Lung (tissue), 12 donors: Measurements from ENCODE around the gene MRPL42. TPM values are rescaled to one million over a fixed set of nuclear protein-coding genes. Genes with fewer than 3 reads are reported as not detected.
A peak's percentile ranks its signal among the peaks of the same experiment; 100 is the strongest.
"Not testable (repeated sequence)": the region's sequence is repeated elsewhere in the genome, so short reads cannot be mapped to it uniquely, and the experiment has no call there.

Experiments used
- ATAC-seq: fragments of 200-7000 bp; cut with Tn5 transposase; one replicate; pipeline ENCODE4 v1.9.1; 2020; ENCODE audit warnings: moderate number of reproducible peaks; ENCODE audit not compliant: insufficient read depth, low FRiP score
- DNase-seq, 3 donors: peaks; one replicate each; pipeline ENCODE4 v3.0.0-alpha.2; 2013 to 2017
- H3K27ac ChIP-seq, 2 donors: one replicate each; pipeline ENCODE4 v1.5.1; 2013; ENCODE audit warnings: mild to moderate bottlenecking in 2 of 2, moderate library complexity in 2 of 2, control low read depth in 1 of 2, inconsistent platforms in 1 of 2, low read depth in 1 of 2, low read length in 1 of 2
- H3K27me3 ChIP-seq, 3 donors: one replicate each; pipeline ENCODE4 v1.5.1; 2013; ENCODE audit warnings: low read length in 2 of 3; ENCODE audit not compliant: control insufficient read depth in 3 of 3, insufficient read depth in 3 of 3
- H3K36me3 ChIP-seq, 4 donors: one replicate each; pipeline ENCODE4 v1.5.1; 2013; ENCODE audit warnings: low read length in 4 of 4, mild to moderate bottlenecking in 1 of 4, moderate library complexity in 1 of 4; ENCODE audit not compliant: control insufficient read depth in 4 of 4, insufficient read depth in 4 of 4
- H3K4me1 ChIP-seq, 5 donors: one replicate each; pipeline ENCODE4 v1.5.1; 2013; ENCODE audit warnings: low read length in 5 of 5, mild to moderate bottlenecking in 2 of 5, moderate library complexity in 1 of 5; ENCODE audit not compliant: control insufficient read depth in 5 of 5, insufficient read depth in 5 of 5
- H3K4me3 ChIP-seq: one replicate; pipeline ENCODE4 v1.5.1; 2013; ENCODE audit warnings: mild to moderate bottlenecking, control low read depth, moderate library complexity
- H3K9ac ChIP-seq, 2 donors: one replicate each; pipeline ENCODE4 v1.5.1; 2013; ENCODE audit warnings: low read length in 2 of 2, control low read depth in 1 of 2; ENCODE audit not compliant: insufficient read depth in 1 of 2
- H3K9me3 ChIP-seq, 4 donors: one replicate each; pipeline ENCODE4 v1.5.1; 2013; ENCODE audit warnings: low read length in 3 of 4, mild to moderate bottlenecking in 1 of 4, moderate library complexity in 1 of 4; ENCODE audit not compliant: control insufficient read depth in 4 of 4, insufficient read depth in 3 of 4
- WGBS, 2 donors: extraction: QIAGEN DNeasy Blood & Tissue Kit; methylation state at CpG; one replicate each; pipeline ENCODE4 v1.1.7; 2013; 5-methylcytosine and 5-hydroxymethylcytosine counted together
- polyA plus RNA-seq, 2 donors: library from polyadenylated mRNA; stranded (reverse); fragments of 200-250 nt; gene quantifications; one replicate each; pipeline ENCODE4 v1.2.1, GENCODE V29; 2013
- total RNA-seq, 2 donors: library from RNA; depleted of rRNA in 1 of 2; stranded (reverse); fragments of >200 nt in 1 of 2; gene quantifications; one replicate each; pipeline ENCODE4 v1.2.1, GENCODE V29; 2014 to 2021
- TF ChIP-seq, protein P1 (sequence below): IDR thresholded peaks from 2 replicates; pipeline ENCODE4 v1.5.1; 2012; ENCODE audit warnings: mild to moderate bottlenecking; ENCODE audit errors: control extremely low read depth, extremely low read depth
- donor health status: control.
- donor health status: control.
- donor health status: Bipolar disorder and iron deficiency.
- donor health status: healthy.
- donor health status: DM: yes; HTN: yes; CAD: no.

Gene MRPL42
- total and polyA plus RNA-seq, 4 donors: 27.5 to 65.7 (median 43.6) TPM

DNA sequence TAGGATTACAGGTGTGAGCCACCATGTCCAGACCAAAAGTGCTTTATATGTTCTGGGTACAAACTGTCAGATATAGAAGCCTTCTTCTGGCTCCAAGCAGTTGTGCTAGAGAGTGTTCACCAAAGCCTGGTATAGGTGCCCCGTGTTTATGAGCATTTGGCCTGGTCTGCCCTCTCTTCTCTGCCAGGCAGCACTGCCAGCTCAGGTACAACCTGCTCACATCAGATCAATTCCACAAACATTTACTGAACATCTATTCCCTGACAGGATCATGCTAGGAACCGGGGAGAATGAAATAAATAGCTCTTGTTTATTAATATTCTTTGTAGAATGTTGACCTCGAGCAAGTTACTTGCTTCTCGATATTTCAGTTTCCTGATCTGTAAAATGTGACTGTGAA is 85.1 kb downstream of the MRPL42 start:
- DNase-seq (no peak), ATAC-seq (no peak)
- TF ChIP-seq, protein P1, sequence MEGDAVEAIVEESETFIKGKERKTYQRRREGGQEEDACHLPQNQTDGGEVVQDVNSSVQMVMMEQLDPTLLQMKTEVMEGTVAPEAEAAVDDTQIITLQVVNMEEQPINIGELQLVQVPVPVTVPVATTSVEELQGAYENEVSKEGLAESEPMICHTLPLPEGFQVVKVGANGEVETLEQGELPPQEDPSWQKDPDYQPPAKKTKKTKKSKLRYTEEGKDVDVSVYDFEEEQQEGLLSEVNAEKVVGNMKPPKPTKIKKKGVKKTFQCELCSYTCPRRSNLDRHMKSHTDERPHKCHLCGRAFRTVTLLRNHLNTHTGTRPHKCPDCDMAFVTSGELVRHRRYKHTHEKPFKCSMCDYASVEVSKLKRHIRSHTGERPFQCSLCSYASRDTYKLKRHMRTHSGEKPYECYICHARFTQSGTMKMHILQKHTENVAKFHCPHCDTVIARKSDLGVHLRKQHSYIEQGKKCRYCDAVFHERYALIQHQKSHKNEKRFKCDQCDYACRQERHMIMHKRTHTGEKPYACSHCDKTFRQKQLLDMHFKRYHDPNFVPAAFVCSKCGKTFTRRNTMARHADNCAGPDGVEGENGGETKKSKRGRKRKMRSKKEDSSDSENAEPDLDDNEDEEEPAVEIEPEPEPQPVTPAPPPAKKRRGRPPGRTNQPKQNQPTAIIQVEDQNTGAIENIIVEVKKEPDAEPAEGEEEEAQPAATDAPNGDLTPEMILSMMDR: no peak
- H3K9ac ChIP-seq: no peak overlapping the region
- no peak overlapping the region for H3K27ac ChIP-seq
- 78 to 95% methylated on average over 4 of the region's 4 CpGs for WGBS, 2 donors
- no peaks in the 10 kb centered on the region for H3K36me3 ChIP-seq
- no peaks in the 10 kb centered on the region for H3K9me3 ChIP-seq
- peaks cover 0 to 2% (median 0%) of the 10 kb centered on the region in 5 donors for H3K4me1 ChIP-seq
- no peak overlapping the region for H3K4me3 ChIP-seq
- no peaks in the 10 kb centered on the region for H3K27me3 ChIP-seq

DNA sequence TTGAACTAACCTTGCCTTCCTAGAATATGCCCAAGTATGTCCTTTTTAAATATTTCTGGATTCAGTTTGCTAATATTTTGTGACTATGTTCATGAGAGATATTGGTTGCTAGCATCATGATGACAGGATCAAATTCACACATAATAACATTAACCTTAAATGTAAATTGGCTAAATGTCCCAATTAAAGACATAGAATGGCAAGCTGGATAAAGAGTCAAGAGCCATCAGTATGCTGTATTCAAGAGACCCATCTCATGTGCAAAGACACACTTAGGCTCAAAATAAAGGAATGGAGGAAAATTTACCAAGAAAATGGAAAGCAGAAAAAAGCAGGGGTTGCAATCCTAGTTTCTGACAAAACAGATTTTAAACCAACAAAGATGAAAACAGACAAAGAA is 90.6 kb downstream of the MRPL42 start:
- not testable (repeated sequence) for H3K4me1 ChIP-seq, ATAC-seq, H3K27ac ChIP-seq, H3K9me3 ChIP-seq, H3K27me3 ChIP-seq, H3K4me3 ChIP-seq, H3K36me3 ChIP-seq, DNase-seq, H3K9ac ChIP-seq

DNA sequence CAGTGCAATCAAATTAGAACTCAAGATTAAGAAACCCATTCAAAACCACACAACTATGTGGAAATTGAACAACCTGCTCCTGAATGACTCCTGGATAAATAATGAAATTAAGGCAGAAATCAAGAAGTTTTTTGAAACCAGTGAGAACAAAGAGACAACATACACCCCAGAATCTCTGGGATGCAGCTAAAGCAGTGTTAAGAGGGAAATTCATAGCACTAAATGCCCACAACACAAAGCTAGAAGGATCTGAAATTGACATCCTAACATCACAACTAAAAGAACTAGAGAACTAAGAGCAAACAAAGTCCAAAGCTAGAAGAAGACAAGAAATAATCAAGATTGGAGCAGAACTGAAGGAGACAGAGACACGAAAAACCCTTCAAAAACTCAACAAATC is 91.4 kb downstream of the MRPL42 start:
- H3K4me3 ChIP-seq, H3K27me3 ChIP-seq, H3K27ac ChIP-seq, H3K4me1 ChIP-seq, H3K9me3 ChIP-seq, H3K36me3 ChIP-seq, DNase-seq, H3K9ac ChIP-seq, ATAC-seq: not testable (repeated sequence)
- WGBS, 2 donors: 93 to 96% methylated on average over 1 of the region's 1 CpG

DNA sequence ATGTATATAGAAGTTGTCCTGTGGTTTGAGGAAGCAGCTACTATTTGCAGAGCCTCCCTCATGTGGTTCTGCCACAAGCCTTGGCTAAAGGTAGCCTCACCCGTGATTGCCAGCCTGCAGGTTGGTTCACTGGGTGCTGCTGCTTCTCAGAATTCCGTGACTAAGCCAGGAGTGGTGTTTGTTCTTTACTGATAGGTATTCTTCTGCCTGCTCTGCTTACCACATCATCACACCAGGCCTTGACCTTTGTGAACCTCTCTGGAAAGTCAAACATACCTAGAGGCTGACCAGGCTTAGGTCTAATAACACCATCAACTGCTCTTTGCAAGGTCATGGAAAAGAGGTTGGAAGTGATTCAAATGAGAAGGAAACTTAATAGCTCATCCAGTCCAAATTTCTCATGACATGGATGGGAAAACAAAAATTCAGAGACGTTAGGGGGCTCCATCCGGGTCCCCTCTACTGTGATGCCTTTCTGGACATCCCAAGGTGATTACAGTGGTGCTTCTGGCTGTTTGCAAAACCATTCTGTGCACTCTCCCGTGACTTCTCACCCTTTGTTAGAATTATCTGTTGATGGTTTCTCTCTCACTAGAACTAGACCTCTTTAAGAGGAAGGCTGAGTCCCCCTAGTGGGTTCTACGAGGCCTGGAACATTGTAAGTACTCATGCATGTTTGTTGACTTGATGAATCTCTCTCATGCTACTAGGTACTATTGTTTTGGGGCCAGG is 96.7 kb downstream of the MRPL42 start:
- TF ChIP-seq, protein P1: no peak
- ATAC-seq (peak; percentile 81), DNase-seq (peak in 1 of 3 donors; percentile 37)
- Histone ChIP-seq H3K9me3 (peaks cover 0 to 5% (median under 1%) of the 10 kb centered on the region in 4 donors), H3K4me3 (no peak overlapping the region), H3K4me1 (no peaks in the 10 kb centered on the region), H3K9ac (no peak overlapping the region), H3K36me3 (no peaks in the 10 kb centered on the region), H3K27ac (no peak overlapping the region), H3K27me3 (no peaks in the 10 kb centered on the region)
- WGBS, 2 donors: 62 to 72% methylated on average over 6 of the region's 6 CpGs
